Measurements from ENCODE around the gene TSPAN17.

Gene TSPAN17

DNA sequence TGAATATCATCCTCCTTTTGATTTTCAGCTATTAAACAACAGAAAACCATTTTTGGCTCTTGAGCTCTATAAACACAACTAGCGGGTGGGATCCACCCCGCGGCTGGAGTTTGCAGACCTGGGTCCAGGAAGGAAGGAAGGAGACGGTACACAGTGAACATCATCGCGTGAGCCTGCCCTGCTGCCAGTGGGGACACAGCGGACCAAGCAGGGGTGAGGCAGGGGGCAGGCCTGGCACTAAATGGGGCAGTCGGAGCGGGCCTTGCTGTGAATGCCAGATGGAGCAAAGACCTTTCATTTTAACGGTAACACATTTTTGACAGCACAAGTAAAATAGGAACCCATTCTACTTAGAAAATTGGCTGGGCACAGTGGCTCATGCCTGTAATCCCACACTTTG is 14.4 kb downstream of the TSPAN17 start:
- DNase-seq: no peak

DNA sequence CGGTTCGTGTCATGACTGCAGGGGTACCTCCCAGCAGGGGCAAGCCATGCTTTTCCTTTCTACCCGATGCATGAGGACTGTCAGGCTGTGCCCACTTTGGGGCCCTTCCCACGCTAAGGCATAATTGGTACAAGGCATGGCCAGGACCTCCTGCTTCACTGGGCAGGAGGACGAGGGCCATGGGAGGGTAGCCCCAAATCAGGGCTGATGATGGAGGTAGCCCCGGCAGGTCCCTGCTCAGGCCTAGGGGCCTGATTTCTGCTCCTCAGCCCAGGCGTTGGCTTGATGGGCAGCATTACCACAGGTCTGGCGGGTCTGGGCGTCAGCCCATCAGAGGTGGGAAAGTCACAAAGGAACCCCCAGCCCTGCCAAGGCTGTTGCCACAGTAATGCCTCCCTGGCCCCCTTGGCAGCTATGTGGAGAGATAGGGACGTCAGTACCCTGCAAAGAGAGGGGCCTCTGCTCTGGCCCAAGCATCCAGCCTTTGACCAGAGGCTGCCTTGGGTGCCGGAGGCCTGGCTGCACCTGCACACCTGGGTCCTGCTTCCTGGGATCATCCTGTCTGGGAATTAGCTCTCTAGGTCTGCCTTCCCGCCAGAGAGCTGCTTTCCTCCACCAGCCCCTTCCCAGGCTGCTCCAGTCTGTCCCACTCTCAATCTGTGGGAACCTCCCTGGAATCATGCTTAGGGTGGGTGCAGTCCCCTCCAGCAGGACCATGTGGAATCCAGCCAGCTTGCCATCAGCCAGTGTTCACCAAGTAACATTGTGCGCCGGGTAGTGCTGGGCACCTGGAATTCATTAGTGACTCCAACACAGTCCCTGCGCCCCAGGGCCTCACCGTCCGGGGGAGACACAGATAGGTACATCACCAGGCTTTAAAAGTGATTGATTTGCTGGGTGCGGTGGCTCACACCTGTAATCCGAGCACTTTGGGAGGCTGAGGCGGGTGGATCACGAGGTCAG is 15.4 kb downstream of the TSPAN17 start:
- no peak for DNase-seq

DNA sequence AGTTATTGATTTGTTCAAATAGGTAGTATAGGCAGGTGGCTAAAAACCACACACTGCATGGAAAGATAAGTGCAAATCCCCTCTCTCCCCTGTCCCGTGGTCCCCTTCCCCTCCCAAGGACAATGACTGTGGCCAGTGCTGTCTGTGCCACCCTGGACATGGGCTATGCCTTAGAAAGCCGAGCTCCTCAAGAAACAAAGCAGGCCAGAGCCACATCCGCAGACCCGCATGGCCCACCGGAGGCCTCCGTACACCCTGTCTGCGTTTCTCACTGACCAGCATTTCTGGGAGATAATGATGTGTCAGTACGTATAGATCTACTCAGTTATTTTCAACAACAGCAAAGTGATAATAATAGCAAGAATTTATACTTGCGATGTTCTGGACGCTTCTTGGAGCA is 16.3 kb downstream of the TSPAN17 start:
- DNase-seq: no peak

DNA sequence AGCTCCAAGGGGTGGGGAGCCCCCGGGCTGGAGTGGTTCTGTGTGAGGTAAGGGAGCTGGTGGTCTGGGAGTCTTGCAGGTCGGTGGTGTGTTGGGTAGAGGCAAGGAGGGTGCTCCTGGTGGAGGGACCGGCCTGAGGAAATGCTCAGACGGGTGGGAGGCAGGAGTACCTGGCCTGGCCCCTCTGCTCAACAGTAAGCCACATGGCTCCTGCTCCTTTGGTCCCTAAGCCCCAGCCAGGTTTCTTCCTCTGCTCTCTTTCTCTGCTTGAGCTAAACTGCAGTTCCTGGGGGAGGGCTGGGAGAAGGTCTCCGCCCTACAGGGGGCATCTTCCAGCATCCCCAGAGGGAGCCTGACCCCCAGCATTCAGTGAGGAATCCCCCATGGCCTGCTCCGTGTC is 17.2 kb downstream of the TSPAN17 start:
- no peak for DNase-seq

DNA sequence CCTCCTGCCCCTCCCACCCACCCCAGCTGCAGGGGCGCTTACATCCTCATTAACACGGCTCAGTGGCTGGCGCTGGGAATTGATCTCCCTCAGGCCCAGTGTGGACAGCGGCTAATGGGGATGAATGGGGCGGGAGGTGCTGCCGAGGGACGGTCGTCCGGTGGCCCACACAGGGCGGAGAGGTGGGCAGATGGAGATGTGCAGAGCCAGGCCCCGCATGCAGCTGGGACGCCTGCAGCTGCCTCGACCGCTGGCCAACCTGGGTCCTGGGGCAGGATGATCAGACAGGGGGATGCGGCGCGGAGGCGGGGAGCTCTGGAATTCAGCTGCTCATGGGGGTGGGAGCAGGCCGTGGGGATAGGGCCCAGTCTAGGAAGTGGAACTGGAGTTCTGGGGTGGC is 17.6 kb downstream of the TSPAN17 start:
- no peak for DNase-seq

DNA sequence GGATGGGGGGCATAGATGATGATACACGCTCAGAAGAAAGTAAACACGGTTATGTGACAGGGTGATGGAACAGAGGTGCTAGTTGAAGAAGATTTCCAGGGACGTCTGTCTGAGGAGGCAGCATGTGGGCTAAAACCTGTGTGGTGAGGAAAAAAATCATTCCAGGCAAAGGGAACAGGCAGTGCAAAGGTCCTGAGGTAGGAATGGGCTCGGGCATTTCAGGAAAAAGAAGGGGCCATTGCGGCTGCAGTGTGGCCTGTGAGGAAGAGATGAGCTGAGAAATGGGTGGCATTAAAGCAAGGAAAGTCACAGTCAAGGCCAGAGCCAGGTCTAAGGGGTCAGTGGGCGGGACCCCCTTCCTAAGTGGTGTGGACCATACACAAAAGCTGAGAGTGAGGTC is 18.2 kb downstream of the TSPAN17 start:
- DNase-seq: no peak

DNA sequence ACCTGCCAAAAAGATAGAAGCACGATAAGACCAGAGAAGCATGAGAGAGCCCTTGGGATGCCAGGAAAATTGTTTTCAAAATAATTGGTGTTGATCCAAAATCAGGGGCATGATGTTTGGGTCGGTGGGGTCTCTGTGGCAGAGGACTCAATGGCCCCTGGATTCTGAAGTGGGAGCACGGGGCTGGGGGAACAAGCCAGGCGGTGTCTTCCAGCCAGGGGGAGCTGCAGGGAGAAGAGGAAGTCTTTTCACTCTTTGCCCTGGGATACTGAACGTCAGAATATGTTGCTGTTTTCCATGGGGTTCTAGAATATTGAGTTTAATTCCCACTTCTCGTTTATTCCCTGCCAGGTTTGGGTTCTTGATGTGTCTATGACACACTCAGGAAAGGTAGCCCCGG is 20.4 kb downstream of the TSPAN17 start:
- DNase-seq: no peak

DNA sequence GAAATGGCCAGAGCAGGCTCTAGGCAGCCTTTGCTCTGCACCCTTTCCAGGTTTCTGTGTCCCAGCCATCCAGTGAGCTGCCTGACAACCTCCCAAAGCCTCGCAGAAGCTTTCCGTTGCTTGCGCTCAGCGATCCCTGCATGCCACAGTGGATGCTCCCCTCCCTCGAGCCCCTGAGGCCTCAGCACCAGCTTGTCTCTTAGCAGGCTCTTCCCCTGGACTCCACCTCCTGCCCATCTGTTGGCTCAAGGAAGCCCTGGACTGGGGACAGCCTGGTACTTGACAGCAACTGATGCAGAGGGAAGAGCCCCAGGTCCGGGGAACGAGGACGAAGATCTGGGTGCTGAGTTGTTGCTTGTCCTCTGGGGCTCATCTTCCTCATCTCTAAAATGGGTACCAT is 23.2 kb downstream of the TSPAN17 start:
- no peak for DNase-seq

DNA sequence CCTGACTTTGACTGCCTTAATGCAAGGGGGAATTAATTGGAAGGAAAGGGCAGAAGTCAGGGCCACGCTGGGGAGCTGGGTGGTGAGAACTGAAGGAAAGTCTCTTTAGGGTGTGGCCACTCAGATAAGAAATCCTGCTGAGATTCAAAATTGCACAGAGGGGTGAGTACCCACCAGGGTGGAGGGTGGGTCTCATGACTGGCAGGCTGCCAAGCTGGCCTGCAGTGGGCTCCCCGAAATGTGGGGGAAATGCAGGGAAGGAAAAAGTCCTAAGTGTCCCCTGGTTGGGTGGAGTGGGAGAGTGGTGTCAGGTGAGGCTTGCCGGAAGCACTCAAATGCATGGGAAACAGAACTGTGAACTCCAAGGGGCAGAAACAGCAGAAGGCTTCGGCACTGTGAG is 24.1 kb downstream of the TSPAN17 start:
- DNase-seq: no peak

DNA sequence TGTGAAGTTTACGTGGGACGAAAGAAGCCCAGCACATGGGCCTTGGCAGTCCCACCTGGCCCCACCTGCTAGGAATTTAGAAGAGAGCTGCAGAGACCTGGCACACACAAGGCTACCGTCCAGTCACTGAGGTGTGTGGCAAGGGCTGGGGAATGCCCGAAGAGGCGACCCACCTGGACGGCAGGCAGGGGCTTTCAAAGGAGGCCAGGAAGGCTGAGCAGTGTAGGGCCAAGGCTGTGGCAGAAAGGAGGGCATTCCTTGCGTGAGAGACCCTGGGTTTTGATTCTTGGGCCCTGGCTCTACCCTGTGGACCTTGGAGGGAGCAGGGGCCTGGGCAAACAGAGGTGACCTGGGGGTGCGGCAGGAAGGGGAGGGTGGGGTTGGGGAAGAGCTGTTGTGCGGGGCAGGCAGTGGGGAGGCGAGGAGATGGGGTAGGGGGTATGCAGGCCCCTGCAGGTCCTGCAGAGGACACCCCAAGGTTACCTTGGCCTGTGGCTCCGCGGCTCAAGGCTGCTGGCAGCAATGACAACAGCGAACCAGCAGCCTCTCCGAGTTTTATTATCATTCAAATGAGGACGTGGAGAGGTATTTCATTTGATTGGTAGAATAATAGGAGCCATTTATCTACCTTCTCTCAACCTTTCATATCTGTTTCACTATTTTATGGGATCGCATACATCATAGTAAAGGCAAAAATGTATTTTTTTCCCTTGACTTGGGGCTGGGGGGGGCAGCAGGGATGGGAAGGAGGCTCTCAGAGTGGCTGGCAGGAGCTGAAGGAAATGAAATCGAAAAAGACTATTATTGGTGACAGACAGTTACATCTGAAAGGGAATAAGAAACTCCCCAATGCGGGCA is 24.8 kb downstream of the TSPAN17 start:
- no peak for DNase-seq

DNA sequence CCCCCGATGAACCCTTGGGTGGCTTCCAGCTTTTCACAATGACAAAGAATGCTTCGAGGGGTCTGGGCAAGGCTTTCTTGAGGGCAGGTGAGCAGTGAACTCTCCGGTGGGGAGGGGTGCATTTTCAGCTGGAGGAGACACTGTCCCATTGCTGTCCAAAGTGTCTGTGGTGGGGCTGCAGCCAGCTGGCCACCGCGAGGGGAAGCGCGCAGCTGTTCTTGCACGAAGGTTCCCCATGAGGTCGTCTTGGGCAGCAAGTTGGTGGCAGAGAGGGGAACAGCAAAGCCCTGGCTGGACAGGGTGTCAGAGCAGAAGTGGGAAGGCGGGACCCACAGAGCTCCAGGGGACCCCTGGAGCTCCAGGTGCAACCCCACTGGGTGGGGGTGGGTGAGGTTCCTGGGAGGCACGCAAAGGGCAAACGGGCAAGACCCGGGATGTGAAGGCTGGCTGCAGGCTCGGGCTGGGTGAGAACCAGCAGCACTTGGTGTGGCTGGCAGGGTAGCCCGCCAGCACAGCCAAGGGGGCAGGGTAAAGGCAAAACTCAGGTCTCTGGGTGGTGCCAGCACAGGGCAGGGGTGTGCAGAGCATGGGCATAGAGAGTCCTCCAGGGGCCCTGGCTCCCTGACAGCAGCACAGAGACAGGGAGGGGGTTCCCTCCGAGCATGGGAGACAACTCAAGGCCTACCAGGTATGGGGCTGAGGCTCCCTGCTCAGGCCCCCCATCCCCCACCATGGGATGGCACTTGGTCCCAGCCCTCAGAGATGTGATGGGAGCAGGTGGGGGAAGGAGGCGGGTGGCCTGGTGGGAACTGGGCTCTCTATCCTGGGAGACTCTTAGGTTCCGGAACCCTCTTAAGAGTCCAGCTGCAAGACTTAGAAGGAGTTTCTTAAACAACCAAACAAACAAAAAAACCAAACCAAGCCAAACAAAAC is 26.6 kb downstream of the TSPAN17 start:
- DNase-seq: no peak

DNA sequence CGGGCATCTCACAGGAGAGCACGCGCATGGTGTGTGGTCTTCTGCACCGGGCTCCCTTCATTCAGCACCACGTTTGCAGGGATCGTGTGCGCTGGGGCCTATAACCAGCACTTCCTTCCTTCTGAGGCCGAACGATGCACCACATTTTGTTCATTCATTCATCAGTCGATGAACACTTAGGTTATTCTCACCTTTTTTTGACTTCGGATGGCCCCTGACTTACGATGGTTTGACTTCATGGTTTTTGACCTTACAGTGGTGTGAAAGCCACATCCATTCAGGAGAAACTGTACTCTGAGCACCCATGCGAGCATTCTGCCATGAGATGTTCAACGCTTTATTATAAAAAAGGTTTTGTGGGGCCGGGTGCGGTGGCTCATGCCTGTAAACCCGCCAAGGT is 27.5 kb downstream of the TSPAN17 start:
- DNase-seq: no peak

DNA sequence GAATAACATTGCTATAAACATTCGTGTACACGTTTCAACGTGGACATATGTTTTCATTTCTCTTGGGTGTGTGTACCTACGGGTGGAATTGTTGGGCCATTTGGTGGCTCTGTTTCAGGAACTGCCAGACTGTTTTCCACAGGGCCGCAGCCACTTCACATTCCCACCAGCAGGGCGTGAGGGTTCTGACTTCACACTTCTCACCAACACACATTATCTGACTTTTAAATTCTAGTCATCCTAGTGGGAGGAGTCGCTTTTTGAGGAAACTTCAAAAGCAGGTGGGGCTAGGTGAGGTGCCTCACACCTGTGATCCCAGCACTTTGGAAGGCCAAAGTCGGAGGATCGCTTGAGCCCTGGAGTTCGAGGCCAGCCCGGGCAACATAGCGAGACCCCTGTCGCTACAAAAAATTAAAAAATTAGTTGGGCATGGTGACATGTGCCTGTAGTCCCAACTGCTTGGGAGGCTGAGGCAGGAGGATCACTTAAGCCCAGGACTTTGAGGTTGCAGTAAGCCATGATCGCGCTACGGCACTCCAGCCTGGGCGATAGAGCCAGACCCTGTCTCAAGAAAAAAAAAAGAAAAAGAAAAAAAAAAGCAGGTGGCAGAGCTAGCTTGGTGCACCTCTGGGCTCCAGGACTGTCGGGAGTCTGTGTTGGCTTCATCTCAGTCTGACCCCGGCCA is 28.5 kb downstream of the TSPAN17 start:
- DNase-seq: no peak

DNA sequence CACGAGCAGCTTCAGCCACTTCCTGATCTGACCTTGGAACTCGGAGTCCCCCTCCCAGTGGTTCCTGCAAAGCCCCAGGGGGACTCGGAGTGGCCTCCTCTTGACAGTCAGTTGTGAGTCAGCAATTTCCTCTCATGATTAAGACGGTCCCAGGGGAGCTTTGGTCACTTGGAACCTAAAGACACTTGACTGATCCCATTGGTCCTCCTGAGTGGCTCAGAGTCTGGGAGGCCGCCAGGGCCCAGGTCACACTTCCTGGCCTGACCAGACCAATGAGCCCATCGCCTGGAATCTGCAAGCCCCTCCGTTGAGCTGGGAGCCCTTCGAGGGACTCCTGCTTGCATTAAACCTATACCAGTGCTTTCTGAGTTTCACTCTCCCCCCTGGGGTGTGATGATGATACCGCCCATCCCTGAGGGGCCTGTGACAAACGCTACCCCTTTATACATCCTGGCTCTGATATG is 29.1 kb downstream of the TSPAN17 start:
- no peak for DNase-seq

DNA sequence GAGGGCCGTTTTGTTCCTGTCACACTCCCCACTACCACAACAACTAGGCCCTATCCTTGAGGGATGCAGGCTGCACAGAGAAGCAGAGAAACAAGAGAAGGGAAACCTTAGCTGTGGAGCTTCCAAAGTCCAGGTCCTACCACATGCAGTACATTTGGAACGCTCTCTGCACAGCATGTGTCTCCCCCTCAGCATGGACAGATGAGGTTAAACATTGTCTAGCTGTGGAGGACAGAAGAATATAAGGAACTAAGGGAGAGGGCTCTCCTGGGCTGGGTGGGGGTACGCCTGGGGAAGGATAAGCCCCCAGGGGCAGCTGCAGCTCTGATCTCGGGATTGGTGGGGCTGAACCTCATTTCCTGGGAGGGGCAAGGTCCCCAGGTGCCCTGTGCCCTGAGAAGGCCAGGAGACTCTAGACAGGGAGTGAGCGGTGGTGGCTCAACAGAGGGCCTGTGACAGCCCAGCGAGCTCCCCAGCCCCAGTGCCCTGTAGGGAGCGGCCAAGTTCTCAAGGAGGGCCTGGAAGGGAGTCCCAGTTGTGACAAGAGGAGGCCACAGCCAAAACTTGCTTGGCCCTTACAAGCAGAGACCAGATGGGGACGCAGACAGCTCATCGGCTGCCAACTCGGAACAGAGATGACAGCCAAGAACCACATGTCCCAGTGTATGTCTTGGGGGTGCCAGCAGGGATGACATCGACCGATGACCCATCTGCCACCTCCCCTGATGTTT is 30.1 kb downstream of the TSPAN17 start:
- no peak for DNase-seq

DNA sequence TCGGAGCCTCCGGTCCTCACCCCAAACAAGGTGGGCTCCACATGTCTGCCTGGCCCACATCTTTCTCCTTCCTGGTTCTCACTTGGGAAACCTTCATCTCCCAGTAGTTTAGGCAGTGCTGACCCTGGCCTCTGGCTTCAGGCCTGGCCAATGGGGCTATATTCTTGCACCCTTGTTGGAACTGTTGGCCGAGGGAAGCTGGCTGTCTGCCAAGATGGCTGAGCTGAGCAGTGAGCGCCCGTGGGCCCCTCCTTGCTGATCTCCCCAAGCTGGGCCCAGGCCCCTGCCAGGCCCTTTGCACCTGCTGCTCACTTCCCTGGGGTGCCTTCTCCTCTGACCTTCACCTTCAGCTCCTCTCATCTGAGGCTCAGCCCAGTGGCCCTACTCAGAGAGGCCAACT is 31.3 kb downstream of the TSPAN17 start:
- no peak for DNase-seq

DNA sequence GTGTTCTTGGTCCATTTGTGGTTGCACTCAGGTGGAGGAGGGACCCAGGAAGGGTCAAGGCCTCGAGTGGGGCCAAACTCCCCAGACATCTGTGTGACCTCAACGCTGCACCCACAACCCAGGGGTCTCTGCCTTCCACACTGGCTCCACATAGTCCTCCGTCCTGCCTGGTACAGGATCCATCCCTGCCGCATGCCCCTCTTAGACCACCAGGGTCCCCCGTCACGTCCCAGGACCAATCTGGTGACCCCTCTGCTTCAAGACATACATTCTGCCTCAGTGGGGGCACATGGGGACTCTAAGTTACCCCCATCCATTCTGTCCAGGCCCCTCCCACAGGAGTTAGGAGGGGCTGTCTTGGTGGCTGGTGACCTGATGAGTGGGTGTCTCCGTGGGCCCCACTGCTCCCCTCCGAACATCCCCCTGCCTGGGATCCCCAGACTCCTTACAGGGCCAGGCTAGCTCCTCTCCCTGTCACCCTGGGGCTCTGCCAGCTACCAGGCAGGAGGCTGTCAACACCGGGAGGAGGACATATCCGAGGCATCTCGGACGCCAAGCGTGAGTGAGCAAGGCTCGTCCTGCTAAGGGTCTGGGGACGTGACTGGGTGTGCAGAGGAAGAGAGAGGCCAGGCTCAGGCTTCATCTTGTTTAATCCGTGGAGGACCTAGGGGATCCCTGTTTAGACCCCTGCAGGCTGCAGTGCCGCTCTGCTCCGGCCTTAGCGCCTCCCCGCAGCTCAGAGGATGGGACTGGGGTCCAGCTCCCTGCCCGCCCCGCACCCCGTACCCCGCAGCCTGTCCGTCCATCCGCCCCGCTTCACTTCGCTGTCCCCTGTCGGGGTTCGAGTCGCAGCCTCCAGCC is 32.3 kb downstream of the TSPAN17 start:
- DNase-seq: no peak

DNA sequence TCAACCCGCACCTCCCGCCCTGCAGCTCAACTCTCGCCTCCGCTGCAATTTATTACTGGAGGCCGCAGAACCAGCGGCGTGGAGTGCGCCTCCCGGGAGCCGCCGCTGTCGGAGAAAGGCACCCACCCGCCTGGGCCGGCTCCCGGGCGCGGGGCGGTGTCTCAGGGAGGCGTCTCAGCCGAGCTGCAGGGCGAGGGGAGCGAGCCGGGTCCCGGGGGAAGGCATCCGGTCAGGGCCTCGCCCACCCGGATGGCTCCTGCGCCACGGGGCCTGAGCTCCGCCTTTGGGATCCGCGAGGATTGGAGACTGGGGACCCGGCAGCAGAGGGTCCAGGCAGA is 32.9 kb downstream of the TSPAN17 start:
- no peak for DNase-seq

DNA sequence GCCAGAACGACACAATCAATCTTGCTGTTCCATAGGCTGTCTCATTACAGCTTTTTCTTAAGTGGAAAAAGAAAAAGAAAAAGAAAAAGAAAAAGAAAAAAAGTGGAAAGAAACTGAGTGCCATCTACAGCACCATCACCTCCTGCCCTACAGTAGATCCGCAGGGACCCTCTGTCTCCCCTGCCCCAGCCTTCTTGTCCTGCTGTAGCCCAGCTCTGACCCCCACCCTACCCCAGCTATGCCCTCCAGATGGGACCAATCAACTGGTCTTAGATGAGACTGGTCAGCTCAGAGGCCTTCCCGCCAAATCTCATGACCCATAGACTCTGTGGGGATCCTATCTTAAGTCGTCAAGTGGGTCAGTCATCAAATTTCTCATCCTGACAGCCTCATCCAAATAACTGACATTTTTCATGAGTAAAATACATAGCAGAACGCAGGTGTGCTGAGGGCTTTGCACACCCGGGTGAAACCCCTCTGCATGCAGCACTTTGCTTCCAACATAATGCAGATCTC is 34.8 kb downstream of the TSPAN17 start:
- no peak for DNase-seq

DNA sequence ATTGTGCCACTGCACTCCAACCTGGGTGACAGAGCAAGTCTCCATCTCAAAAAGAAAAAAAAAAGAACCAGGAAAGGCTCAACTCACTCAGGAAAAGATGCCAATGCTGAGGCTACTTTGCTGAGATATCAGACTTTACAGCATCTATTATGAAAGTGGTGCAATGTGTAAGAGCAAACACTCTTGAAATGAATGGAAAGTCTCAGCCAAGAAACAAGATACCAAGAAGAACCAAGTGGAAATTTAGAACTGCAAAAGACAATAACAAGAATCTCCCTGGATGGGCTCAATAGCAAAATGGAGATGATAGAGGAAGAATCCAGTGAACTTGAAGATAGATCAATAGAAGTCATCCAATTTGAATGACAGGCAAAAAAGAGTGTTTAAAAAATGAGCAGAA is 37.7 kb downstream of the TSPAN17 start:
- DNase-seq: no peak
